Left hindlimb (tissue), 1 donor: ENCODE data around the gene ZNF816.
A peak's percentile ranks its signal among the peaks of the same experiment; 100 is the strongest.
"Not testable (repeated sequence)": the region's sequence is repeated elsewhere in the genome, so short reads cannot be mapped to it uniquely, and the experiment has no call there.

ENCODE experiments used
- DNase-seq: peaks from one replicate; pipeline ENCODE4 v3.0.0-alpha.2; 2018

ZNF816 gene

DNA sequence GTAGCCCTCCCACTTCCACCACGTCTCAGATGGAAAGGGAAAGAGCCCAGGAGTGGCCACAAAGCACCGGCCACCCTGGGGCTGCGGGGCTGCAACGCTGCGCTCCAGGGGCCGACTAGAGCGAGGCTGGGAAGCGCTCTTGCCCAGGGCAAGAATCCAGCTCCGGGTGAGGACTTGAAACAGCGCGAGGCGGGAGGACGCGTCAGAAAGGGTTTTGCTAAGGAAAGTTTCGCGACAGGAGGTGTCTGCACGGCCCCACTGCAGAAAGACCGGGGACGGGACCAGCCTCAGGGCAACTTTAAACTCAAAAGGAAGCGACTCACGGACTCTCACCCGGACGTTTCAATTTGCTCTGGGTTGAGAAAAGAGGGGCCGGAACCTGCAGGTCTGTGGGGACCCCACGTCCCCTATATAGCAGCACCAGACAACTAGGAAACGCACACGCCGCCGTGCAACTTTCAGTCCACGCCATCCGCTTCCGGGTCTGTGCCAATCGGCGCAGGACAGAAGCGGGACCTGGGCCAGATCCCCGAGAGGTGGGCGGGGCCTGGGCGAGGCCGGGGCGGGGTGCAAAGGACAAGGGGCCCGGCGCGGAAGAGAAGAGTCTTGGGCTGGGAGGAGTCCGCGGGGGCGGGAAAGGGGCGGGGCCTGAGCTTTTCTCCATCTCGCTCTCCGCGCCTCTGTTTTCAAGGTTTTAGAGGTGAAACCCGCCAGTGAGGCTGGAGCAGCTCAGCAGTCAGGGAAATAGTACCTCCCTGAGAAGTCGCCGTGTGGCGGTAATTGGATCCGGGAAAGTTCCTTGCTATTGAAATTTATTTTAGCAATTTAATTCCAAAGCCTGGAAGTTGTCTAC lies at the start of gene ZNF816:
TSS of gene ZNF816 (minus strand) at position 488 of the 853 bp plus-strand sequence. CDS start 6,792 bp downstream, outside the sequence.
- DNase-seq = peak; percentile 98

GRCh38 chr19:53012006-53012405 lies 49.3 kb upstream of the ZNF816 start:
- DNase-seq = no peak

GRCh38 chr19:53010494-53010893 lies 47.8 kb upstream of the ZNF816 start:
- DNase-seq = no peak

- no peak for DNase-seq
These were observed 45.5 kb upstream of the ZNF816 start for GRCh38 chr19:53008061-53008778.

DNA sequence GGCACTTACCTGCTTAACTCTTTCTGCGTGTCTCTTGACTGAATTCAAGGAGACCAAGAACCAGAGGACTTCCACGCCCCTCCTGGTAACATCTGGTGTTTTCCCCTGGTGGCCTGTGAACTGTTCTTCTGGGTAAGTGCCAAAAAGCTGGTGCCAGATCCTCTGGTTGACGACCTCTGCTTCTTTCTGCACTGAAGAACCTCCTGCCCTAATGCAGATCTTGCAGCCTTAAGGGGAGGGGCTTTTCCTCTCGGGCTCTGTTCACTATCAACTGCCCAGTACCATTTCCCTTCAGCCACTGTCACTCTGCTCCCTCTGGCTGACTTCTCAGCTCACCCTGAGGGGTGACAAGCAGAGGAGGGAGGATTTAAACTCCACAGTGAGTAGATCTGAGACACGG lies 44.9 kb upstream of the ZNF816 start:
- DNase-seq = no peak

DNA sequence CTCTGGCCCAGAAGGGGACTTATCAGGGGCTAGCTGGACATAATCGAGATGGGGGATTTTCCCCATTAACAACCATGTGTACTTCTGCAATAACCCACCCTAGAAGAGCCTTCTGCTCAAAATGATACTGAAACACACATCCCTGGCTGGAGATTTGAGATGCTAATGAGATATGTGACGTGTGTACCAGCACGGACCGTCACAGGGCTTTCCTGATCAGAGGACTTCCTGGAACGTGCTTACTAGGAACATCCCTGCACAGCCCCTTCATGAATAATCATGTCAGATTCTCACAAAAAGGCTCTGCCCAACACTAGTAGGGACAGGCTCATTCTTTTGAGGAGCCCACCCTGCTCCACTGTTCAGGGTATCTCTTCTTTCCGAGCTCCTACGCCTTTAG lies 44.5 kb upstream of the ZNF816 start:
- DNase-seq = no peak

DNA sequence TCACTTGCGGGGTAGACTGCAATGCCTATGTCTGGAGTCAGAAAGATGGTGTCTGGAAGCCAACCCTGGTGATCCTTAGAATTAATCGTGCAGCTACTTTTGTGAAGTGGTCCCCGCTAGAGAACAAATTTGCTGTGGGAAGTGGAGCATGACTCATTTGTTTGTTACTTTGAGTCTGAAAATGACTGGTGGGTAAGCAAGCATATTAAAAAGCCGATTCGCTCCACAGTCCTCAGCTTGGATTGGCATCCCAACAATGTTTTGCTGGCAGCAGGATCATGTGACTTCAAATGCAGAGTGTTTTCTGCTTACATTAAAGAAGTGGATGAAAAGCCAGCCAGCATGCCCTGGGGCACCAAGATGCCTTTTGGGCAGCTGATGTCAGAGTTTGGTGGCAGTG lies 41.6 kb upstream of the ZNF816 start:
- no peak for DNase-seq

- DNase-seq = no peak
These were observed 39.8 kb upstream of the ZNF816 start for GRCh38 chr19:53002479-53002878.

DNA sequence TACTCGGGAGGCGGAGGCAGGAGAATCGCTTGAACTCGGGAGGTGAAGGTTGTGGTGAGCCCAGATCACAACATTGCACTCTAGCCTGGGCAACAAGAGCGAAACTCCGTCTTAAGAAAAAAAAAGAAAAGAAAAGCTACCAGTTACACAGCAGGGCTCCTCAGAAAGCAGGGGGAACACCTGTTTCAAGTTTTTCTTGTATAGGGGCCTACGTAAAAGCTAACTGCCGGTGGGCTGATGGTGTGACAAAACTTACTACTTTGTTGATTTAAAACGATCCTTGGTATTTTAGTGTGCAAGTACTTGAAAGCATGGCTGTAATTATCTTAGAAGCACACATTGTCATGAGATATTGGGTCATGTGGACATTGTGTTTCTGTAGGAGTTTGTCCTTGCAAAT lies 35.3 kb upstream of the ZNF816 start:
- DNase-seq = no peak

DNA sequence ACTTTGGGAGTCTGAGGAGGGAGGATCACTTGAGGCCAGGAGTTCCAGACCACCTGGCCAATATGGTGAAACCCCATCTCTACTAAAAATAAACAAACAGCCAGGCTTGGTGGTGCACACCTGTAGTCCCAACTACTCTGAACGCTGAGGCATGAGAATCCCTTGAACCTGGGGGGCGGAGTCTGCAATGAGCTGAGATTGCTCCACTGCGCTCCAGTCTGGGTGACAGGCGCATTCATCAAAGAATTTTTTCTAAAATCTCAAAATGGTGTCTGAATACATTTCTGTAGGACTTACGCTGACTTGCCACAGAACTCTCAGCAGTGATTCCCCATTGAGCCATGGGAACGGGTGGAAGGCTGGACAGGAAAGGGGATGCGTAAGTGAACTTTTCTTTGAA lies 33.0 kb upstream of the ZNF816 start:
- DNase-seq = no peak

DNA sequence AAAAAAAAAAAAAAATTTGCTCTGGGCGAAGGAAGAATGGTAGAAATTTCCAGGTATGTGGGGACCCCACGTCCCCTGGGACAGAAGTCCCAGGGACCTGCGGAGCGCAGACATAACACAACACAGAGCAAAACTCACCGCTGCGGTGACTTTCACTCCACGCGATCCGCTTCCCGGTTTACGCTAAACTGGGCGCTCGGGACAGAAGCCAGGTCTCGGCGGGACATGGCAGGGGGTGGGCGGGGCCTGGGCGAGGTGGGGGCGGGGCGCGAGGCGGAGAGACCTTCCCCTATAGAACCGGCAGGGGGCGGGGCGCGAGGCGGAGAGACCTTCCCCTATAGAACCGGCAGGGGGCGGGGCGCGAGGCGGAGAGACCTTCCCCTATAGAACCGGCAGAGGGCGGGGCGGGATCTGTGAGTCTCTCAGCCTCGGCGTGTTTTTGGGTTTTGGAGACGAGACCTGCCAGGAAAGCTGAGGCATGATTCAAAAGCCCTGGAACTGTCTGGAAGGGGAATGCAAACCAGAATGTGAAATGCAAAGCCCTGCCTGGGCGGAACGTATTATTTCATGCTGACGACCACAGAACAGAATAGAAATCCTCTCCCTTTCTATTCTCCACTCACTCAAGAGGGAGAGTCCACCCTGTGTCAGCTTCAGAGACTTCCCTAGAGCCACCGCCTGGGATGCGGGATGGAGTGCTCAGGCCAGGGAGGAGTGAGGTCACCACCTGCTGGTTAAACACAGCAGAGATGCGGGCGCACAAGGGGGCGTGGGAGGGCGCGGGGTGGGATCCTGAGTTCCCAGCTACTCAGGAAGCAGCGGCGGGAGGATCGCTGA lies 30.9 kb upstream of the ZNF816 start:
- peak; percentile 83 for DNase-seq

- no peak for DNase-seq
These were observed 29.7 kb upstream of the ZNF816 start for GRCh38 chr19:52992109-52993004.

GRCh38 chr19:52991484-52991883 lies 28.8 kb upstream of the ZNF816 start:
- DNase-seq = no peak

- DNase-seq = no peak
These were observed 28.2 kb upstream of the ZNF816 start for GRCh38 chr19:52990759-52991418.

GRCh38 chr19:52988506-52988905 lies 25.8 kb upstream of the ZNF816 start:
- no peak for DNase-seq

GRCh38 chr19:52987221-52987620 lies 24.5 kb upstream of the ZNF816 start:
- DNase-seq = no peak

DNA sequence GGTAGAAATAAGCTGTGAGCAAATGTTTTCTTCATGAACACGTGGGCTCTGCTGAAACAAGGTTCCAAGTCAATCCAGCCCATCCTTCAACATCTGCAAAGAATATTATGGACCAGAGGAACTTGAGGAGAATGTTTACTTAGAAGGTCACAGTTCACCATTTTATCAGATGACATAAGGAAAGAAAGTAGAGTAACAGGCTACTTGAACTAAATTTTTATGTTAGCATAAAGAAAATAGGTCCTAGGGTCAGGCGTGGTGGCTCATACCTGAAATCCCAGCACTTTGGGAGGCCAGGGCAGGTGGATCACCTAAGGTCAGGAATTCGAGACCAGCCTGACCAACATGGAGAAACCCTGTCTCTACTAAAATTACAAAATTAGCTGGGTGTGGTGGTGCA lies 20.5 kb upstream of the ZNF816 start:
- DNase-seq = not testable (repeated sequence)

GRCh38 chr19:52981329-52981728 lies 18.6 kb upstream of the ZNF816 start:
- DNase-seq = no peak

- DNase-seq = no peak
These were observed 5.1 kb upstream of the ZNF816 start for GRCh38 chr19:52967772-52968171.

GRCh38 chr19:52963247-52963618 lies 552 bp upstream of the ZNF816 start:
- peak; percentile 40 for DNase-seq

GRCh38 chr19:52961981-52962380 lies 700 bp downstream of the ZNF816 start:
- no peak for DNase-seq
